Right forelimb (tissue), 1 donor: ENCODE data around the gene ABI3BP.
A peak's percentile ranks its signal among the peaks of the same experiment; 100 is the strongest.

Experiments
- DNase-seq: peaks from one replicate; pipeline ENCODE4 v3.0.0-alpha.2; 2018

ABI3BP gene

GRCh38 chr3:100880845-100881244 is 112.4 kb downstream of the ABI3BP start:
- DNase-seq = no peak

- DNase-seq = peak; percentile 60
Measured at GRCh38 chr3:100880072-100880471, 113.1 kb downstream of the ABI3BP start.

GRCh38 chr3:100879195-100879810 is 113.9 kb downstream of the ABI3BP start:
- DNase-seq = no peak

- DNase-seq = no peak
Measured at GRCh38 chr3:100877286-100877685, 115.9 kb downstream of the ABI3BP start.

GRCh38 chr3:100875239-100875638 is 118.0 kb downstream of the ABI3BP start:
- DNase-seq = no peak

- DNase-seq = no peak
Measured at GRCh38 chr3:100873611-100874010, 119.6 kb downstream of the ABI3BP start.

- DNase-seq = no peak
Measured at GRCh38 chr3:100871306-100871705, 121.9 kb downstream of the ABI3BP start.

GRCh38 chr3:100869787-100870186 is 123.4 kb downstream of the ABI3BP start:
- no peak for DNase-seq

- DNase-seq = no peak
Measured at GRCh38 chr3:100868894-100869293, 124.3 kb downstream of the ABI3BP start.

GRCh38 chr3:100868096-100868495 is 125.1 kb downstream of the ABI3BP start:
- DNase-seq = no peak

- DNase-seq = no peak
Measured at GRCh38 chr3:100865442-100865841, 127.8 kb downstream of the ABI3BP start.

- no peak for DNase-seq
Measured at GRCh38 chr3:100864471-100865250, 128.6 kb downstream of the ABI3BP start.

- DNase-seq = no peak
Measured at GRCh38 chr3:100857863-100858262, 135.4 kb downstream of the ABI3BP start.

- DNase-seq = no peak
Measured at GRCh38 chr3:100856821-100857220, 136.4 kb downstream of the ABI3BP start.

GRCh38 chr3:100852840-100853239 is 140.4 kb downstream of the ABI3BP start:
- DNase-seq = no peak

- DNase-seq = no peak
Measured at GRCh38 chr3:100850701-100851100, 142.5 kb downstream of the ABI3BP start.

GRCh38 chr3:100850156-100850555 is 143.1 kb downstream of the ABI3BP start:
- no peak for DNase-seq

GRCh38 chr3:100844063-100844936 is 148.9 kb downstream of the ABI3BP start:
- DNase-seq = no peak

- DNase-seq = no peak
Measured at GRCh38 chr3:100838157-100838556, 155.1 kb downstream of the ABI3BP start.

- DNase-seq = no peak
Measured at GRCh38 chr3:100836661-100837060, 156.6 kb downstream of the ABI3BP start.

GRCh38 chr3:100834332-100834731 is 158.9 kb downstream of the ABI3BP start:
- no peak for DNase-seq

GRCh38 chr3:100833483-100833882 is 159.7 kb downstream of the ABI3BP start:
- DNase-seq = no peak

GRCh38 chr3:100831629-100832028 is 161.6 kb downstream of the ABI3BP start:
- DNase-seq = no peak

- no peak for DNase-seq
Measured at GRCh38 chr3:100830931-100831330, 162.3 kb downstream of the ABI3BP start.
